Activated naive CD8-positive, alpha-beta T cell (primary cell): ENCODE results near the gene PCBP3.
"Not testable (repeated sequence)": the region's sequence is repeated elsewhere in the genome, so short reads cannot be mapped to it uniquely, and the experiment has no call there.

Experiments
- H3K27ac Mint-ChIP-seq: one replicate; pipeline ENCODE4 v1.8.0; 2021; ENCODE audit warnings: mixed read lengths
- H3K27me3 Mint-ChIP-seq: one replicate; pipeline ENCODE4 v1.8.0; 2021; ENCODE audit warnings: mixed read lengths
- H3K36me3 Mint-ChIP-seq: one replicate; pipeline ENCODE4 v1.8.0; 2021; ENCODE audit warnings: mixed read lengths
- H3K4me1 Mint-ChIP-seq: one replicate; pipeline ENCODE4 v1.8.0; 2021; ENCODE audit warnings: low read depth, mixed read lengths
- H3K4me3 Mint-ChIP-seq: one replicate; pipeline ENCODE4 v1.8.0; 2021; ENCODE audit warnings: mild to moderate bottlenecking, mixed read lengths
- H3K9me3 Mint-ChIP-seq: one replicate; pipeline ENCODE4 v1.8.0; 2021; ENCODE audit warnings: low read depth, mixed read lengths

Gene PCBP3

DNA sequence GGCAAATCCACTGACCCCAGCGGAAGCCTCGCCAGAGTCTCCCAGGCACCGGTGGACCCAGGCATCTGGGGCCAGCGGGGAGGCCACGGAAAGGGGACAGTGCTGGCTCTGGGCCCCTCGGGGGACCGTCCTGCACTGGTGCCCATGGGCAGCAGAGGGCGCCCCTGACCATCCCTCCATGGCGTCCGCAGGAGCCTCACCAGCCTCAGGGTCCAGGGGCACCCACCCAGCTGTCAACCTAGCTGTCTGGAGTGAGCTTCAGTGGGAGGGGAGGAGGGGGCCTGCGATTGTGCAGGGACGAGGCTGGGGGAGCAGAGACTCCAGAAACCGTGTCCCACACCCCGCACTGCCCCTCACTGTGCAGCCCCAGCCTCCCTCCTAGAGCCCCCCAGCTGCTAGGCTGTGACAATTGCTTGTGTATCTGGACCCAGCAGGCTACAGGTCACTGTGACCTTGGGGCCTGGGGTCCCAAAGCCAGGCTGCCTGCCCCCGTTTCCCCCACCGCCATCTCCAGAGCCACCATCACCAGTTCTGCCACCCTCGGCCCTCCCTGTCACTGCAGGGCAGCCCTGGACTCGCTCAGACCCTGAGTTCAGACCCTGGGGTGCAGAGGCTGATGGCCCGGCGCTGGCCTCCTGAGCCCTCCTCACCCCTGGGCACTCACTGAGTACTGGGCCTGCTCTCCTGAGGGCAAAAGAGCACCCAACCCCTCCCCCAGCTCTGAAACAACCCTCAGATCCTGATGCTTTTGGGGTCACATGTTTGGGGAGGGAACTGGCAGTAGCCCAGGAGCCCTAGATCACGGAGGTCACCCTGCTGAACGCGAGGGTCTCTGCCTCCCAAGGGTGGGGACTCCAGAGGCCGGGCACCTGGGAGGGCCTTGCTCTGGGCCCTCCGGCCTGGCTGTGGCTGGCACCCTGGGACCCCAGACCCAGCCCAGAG, 327.4 kb downstream of the PCBP3 start:
- Mint-ChIP-seq H3K4me1 (peaks cover 15% of the 10 kb centered on the region), H3K36me3 (no peaks in the 10 kb centered on the region), H3K27me3 (no peaks in the 10 kb centered on the region), H3K9me3 (no peaks in the 10 kb centered on the region), H3K27ac (no peak overlapping the region), H3K4me3 (no peak overlapping the region)

- Mint-ChIP-seq H3K27ac (no peak overlapping the region), H3K27me3 (no peaks in the 10 kb centered on the region)
Measured at GRCh38 chr21:45971616-45972352, 328.3 kb downstream of the PCBP3 start.

GRCh38 chr21:45972353-45972715, 328.8 kb downstream of the PCBP3 start:
- Mint-ChIP-seq H3K27ac (no peak overlapping the region), H3K27me3 (no peaks in the 10 kb centered on the region), H3K4me1 (peaks cover 19% of the 10 kb centered on the region), H3K36me3 (no peaks in the 10 kb centered on the region), H3K4me3 (no peak overlapping the region), H3K9me3 (no peaks in the 10 kb centered on the region)

More at GRCh38 chr21:45971616-45972352, 328.3 kb downstream of the PCBP3 start:
- H3K4me1 Mint-ChIP-seq: peaks cover 19% of the 10 kb centered on the region
- no peaks in the 10 kb centered on the region for H3K9me3 Mint-ChIP-seq
- no peak overlapping the region for H3K4me3 Mint-ChIP-seq
- H3K36me3 Mint-ChIP-seq: no peaks in the 10 kb centered on the region

DNA sequence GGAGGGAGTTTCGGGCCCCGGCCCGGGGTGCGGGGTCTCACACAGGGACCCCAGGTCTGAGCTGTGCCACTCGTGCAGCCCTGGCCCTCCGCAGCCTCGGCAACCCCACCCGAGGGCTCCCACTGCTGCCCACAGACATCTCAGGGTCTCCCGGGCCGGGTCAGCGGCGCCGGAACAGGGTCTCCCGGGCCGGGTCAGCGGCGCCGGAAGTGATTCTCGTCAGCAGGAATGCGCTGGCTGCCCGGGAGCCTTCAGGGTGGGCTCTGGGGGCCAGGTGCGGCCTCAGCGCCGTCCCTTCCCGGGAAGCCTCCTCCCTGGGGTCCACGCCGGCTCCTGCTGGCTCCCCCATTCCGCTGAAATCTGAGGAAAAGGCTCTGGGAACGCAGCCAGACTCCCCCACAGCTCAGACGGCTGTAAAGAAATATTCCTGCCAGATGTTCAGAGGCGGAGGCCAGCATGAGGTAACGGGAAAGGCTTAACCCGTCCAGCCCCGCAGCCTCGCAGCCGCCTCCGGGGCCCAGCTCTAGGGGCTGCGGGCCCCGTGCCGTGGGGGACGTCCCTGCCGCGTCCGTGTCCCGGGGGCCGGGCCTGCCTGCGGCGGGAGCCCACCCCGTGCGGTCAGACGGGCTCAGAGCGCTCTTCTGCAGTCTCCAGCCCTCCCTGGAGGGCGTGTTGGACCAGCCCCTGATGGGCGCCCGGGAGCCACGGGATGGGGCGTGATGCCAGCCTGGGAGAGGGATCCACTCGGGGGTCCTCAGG, 329.4 kb downstream of the PCBP3 start:
- Mint-ChIP-seq H3K4me1 (peaks cover 19% of the 10 kb centered on the region), H3K9me3 (no peaks in the 10 kb centered on the region), H3K27ac (no peak overlapping the region), H3K4me3 (peak overlapping the region; percentile 51), H3K27me3 (no peaks in the 10 kb centered on the region), H3K36me3 (no peaks in the 10 kb centered on the region)

DNA sequence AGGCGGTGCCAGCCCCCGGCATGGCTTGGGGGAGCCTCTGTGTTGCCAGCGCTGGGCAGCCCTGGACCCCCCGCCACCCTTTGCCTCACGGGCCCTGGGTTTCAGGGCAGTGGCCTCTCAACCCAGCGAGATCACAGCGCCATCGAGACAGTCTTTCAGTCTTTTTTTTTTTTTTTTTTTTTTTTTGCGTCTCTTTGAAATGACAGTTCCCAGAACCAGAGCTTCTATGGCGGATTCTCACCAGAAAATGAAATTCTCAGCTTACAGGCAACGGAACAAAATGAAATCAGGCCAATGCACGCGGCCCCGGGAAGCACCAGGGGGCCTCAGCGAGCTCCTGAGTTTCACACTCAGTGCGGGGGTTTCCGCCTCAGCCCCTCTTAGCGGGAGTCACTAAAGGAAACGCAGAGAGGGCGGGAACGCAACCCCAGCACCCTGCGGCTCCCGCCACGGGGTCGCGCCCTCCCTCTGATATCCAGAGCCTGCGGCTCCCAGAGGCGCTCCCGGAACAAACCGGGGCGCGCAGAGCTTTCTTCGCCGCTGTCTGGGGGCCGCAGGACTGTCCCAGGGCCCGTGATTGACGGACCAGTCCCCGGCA, 330.0 kb downstream of the PCBP3 start:
- no peaks in the 10 kb centered on the region for H3K9me3 Mint-ChIP-seq
- peak overlapping the region; percentile 91 for H3K4me3 Mint-ChIP-seq
- no peaks in the 10 kb centered on the region for H3K27me3 Mint-ChIP-seq
- H3K36me3 Mint-ChIP-seq: no peaks in the 10 kb centered on the region
- peaks cover 21% of the 10 kb centered on the region for H3K4me1 Mint-ChIP-seq
- H3K27ac Mint-ChIP-seq: peak overlapping the region; percentile 83

- no peaks in the 10 kb centered on the region for H3K27me3 Mint-ChIP-seq
- H3K27ac Mint-ChIP-seq: peak overlapping the region; percentile 83
- peak overlapping the region; percentile 91 for H3K4me3 Mint-ChIP-seq
- no peaks in the 10 kb centered on the region for H3K9me3 Mint-ChIP-seq
- H3K36me3 Mint-ChIP-seq: no peaks in the 10 kb centered on the region
- peaks cover 25% of the 10 kb centered on the region for H3K4me1 Mint-ChIP-seq
Measured at GRCh38 chr21:45974073-45975019, 330.8 kb downstream of the PCBP3 start.

DNA sequence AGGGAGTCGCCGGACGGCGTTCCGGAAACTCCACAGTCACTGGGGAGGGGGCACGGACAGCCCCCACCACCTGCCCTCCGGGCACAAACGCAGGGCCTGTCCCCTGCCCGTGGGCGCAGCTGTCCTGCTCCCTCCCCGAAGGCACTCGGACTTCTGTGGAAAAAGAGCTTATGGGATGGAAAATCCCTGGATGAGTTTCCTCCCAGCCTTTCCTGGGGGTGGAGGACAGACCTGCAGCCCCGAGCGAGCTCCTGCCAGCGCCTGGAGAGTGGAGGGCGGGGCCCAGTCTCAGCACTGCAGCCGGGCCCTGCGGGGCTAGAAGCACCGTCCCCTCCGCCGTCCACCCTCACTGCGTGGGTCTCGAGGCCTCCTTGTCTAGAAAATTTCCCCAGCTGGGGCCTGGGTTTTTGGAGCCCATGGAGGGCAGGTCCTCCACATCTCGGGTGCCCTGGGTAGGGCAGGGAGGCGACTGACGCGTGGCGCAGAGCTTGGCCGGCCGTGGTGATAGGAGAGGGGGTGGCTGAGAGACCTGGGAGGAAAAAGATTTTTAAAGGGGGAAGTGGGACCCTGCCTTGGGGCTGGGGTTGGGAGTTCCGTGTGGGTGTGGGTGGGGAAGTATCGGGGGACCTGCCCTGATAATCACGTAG, 331.6 kb downstream of the PCBP3 start:
- no peaks in the 10 kb centered on the region for H3K27me3 Mint-ChIP-seq
- peaks cover 29% of the 10 kb centered on the region for H3K4me1 Mint-ChIP-seq
- no peak overlapping the region for H3K27ac Mint-ChIP-seq

GRCh38 chr21:45975667-45976409, 332.3 kb downstream of the PCBP3 start:
- H3K4me3 Mint-ChIP-seq, H3K9me3 Mint-ChIP-seq, H3K27ac Mint-ChIP-seq, H3K27me3 Mint-ChIP-seq, H3K36me3 Mint-ChIP-seq: not testable (repeated sequence)
- H3K4me1 Mint-ChIP-seq: peaks cover 29% of the 10 kb centered on the region

More for the DNA sequence above, 331.6 kb downstream of the PCBP3 start:
- Mint-ChIP-seq H3K9me3 (no peaks in the 10 kb centered on the region), H3K4me3 (no peak overlapping the region), H3K36me3 (no peaks in the 10 kb centered on the region)

DNA sequence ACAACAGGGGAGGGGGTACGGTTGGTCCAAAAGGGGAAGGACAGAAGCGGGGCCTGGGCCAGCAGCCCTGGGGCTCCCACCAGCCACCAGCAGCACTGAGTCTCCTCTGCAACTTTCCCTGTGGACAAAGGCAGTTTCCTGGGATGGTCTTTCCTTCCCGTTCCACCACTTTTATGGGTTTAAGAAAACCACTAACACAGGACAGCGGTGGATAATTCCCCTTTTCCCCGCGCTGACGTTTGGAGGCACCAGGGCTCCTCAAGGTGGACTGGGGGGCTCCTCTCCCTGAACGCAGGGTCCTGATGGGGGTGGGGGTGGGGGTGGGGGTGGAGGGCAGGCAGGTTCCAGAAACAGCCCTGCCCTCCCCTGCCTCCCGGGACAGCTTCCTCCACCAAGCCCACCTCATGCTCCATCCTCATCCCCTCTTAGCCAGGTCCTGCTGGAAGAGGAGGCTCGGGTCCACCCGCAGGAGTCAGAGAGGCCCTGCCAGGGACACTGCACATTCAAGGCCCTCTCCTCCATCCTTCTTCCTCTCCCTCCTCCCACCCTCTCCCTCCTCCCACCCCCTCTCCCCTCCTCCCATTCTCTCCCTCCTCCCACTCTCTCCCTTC, 333.3 kb downstream of the PCBP3 start:
- Mint-ChIP-seq H3K9me3 (no peaks in the 10 kb centered on the region), H3K36me3 (no peaks in the 10 kb centered on the region), H3K4me1 (peaks cover 29% of the 10 kb centered on the region), H3K27ac (no peak overlapping the region), H3K27me3 (no peaks in the 10 kb centered on the region), H3K4me3 (no peak overlapping the region)

- Mint-ChIP-seq H3K36me3 (no peaks in the 10 kb centered on the region), H3K27ac (no peak overlapping the region), H3K4me1 (peaks cover 29% of the 10 kb centered on the region), H3K4me3 (no peak overlapping the region), H3K9me3 (no peaks in the 10 kb centered on the region), H3K27me3 (no peaks in the 10 kb centered on the region)
Measured at GRCh38 chr21:45977396-45977795, 333.9 kb downstream of the PCBP3 start.

DNA sequence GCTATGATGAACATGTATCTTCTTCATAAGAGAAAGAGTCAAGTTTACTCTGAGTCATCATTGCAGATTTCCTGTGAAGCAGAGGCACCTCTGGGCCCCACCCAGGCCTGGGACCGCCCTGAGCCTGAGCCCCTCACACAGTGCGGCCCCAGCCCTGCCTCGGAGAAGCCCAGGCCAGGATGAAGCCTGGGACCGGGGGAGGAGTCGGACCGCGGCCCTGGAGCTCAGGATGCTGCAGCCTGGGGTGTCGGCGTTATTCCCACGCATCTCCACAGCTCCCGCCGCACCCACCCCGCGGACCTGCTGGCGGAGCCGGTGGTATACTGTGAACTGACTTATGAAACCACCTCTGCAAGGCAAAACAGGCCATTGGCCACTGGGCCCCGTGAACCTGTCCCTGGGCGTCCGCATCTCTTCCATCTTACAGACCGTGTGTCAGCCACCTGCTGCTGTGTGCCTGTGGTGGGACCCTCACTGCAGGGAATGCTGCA, 335.7 kb downstream of the PCBP3 start:
- peaks cover 26% of the 10 kb centered on the region for H3K4me1 Mint-ChIP-seq
- H3K36me3 Mint-ChIP-seq: no peaks in the 10 kb centered on the region
- peak overlapping the region; percentile 13 for H3K4me3 Mint-ChIP-seq
- H3K27ac Mint-ChIP-seq: no peak overlapping the region
- H3K27me3 Mint-ChIP-seq: no peaks in the 10 kb centered on the region
- H3K9me3 Mint-ChIP-seq: no peaks in the 10 kb centered on the region

DNA sequence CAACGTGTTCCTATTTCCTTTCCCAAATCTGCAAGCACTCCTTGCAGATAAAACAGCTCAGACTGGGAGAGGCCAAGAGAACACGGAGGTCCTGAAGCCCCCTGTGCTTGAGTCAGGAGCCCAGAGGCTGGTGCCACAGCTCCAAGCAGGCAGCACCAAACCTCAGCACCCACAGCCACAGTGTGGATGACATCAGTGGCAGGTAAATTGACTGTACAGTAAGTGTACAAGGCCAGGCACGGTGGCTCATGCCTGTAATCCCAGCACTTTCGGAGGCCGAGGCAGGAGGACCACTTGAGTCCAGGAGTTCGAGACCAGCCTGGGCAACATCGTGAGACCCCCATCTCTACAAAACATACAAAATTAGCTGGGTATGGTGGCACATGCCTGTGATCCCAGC, 336.1 kb downstream of the PCBP3 start:
- H3K36me3 Mint-ChIP-seq: peaks cover 1% of the 10 kb centered on the region
- H3K9me3 Mint-ChIP-seq: no peaks in the 10 kb centered on the region
- peaks cover 23% of the 10 kb centered on the region for H3K4me1 Mint-ChIP-seq
- no peaks in the 10 kb centered on the region for H3K27me3 Mint-ChIP-seq
- H3K27ac Mint-ChIP-seq: no peak overlapping the region
- no peak overlapping the region for H3K4me3 Mint-ChIP-seq
